HEK293 (cell line): Measurements from ENCODE around the gene WNT4.

Experiments used
- CTCF ChIA-PET: fragments of 350-600 bp; formaldehyde crosslinking; extraction: SDS; loops from one replicate; lab custom pipeline; 2021; ENCODE audit warnings: antibody characterized with exemption; lab: Yijun Ruan, JAX
- POLR2A ChIA-PET: fragments of 300-600 bp; formaldehyde crosslinking; extraction: SDS; loops from one replicate; lab custom pipeline; 2020; ENCODE audit warnings: antibody characterized with exemption, inconsistent platforms; lab: Yijun Ruan, JAX
- H3K27ac ChIP-seq: fragments of 200-500 bp; sonication (Bioruptor generic); 2 replicates; pipeline ENCODE4 v1.5.1; 2014; ENCODE audit warnings: low read depth, low read length, control low read depth, inconsistent platforms; ENCODE audit errors: extremely low read depth
- H3K36me3 ChIP-seq, 2 experiments: fragments of 200-500 bp in 1 of 2; sonication (Bioruptor generic) in 1 of 2; 1 replicate in 1 of 2; 2 replicates in 1 of 2; pipeline ENCODE4 v1.5.1; 2014 to 2017; ENCODE audit warnings: inconsistent platforms in 2 of 2, low read length in 2 of 2; ENCODE audit not compliant: control insufficient read depth in 2 of 2, insufficient read depth in 1 of 2
- H3K4me1 ChIP-seq: fragments of 200-500 bp; sonication (Bioruptor generic); 2 replicates; pipeline ENCODE4 v1.5.1; 2014; ENCODE audit warnings: mild to moderate bottlenecking, low read length, inconsistent platforms; ENCODE audit not compliant: control insufficient read depth, insufficient read depth
- H3K4me3 ChIP-seq: 2 replicates; pipeline ENCODE4 v1.5.1; 2011; ENCODE audit warnings: low read depth, mild to moderate bottlenecking, control low read depth, low read length, moderate library complexity
- H3K9me3 ChIP-seq: fragments of 200-500 bp; sonication (Bioruptor generic); 2 replicates; pipeline ENCODE4 v1.5.1; 2014; ENCODE audit warnings: low read depth, low read length, inconsistent platforms; ENCODE audit not compliant: control insufficient read depth, insufficient read depth
- EGR2 ChIP-seq: fragments of 450-650 bp; formaldehyde crosslinking; IDR thresholded peaks from 2 replicates; pipeline ENCODE4 v1.5.1; 2016; ENCODE audit warnings: low read depth, missing biosample characterization, missing genetic modification characterization
- GLI4 ChIP-seq: fragments of 450-650 bp; formaldehyde crosslinking; IDR thresholded peaks from 2 replicates; pipeline ENCODE4 v1.5.1; 2016; ENCODE audit warnings: missing biosample characterization, missing genetic modification characterization
- HOXC10 ChIP-seq: sonication (generic); formaldehyde crosslinking; IDR thresholded peaks from 2 replicates; pipeline ENCODE4 v1.8.1; 2023; ENCODE audit warnings: mild to moderate bottlenecking, missing genetic modification reagents
- IKZF3 ChIP-seq: fragments of 450-650 bp; IDR thresholded peaks from 2 replicates; pipeline ENCODE4 v1.5.0; 2018; ENCODE audit warnings: missing biosample characterization, mild to moderate bottlenecking, missing genetic modification characterization, moderate library complexity
- KLF16 ChIP-seq: fragments of 450-650 bp; formaldehyde crosslinking; IDR thresholded peaks from 2 replicates; pipeline ENCODE4 v1.5.1; 2017; ENCODE audit warnings: missing biosample characterization, missing genetic modification characterization
- KLF17 ChIP-seq: fragments of 450-650 bp; formaldehyde crosslinking; IDR thresholded peaks from 2 replicates; pipeline ENCODE4 v1.5.1; 2016; ENCODE audit warnings: missing biosample characterization, missing genetic modification characterization
- KLF8 ChIP-seq: fragments of 450-650 bp; formaldehyde crosslinking; IDR thresholded peaks from 2 replicates; pipeline ENCODE4 v1.5.1; 2016; ENCODE audit warnings: missing biosample characterization, missing genetic modification characterization
- PATZ1 ChIP-seq: fragments of 450-650 bp; formaldehyde crosslinking; IDR thresholded peaks from 2 replicates; pipeline ENCODE4 v1.5.1; 2016; ENCODE audit warnings: missing biosample characterization, missing genetic modification characterization
- SCRT2 ChIP-seq: fragments of 450-650 bp; formaldehyde crosslinking; IDR thresholded peaks from 2 replicates; pipeline ENCODE4 v1.5.1; 2016; ENCODE audit warnings: missing biosample characterization, missing genetic modification characterization
- WT1 ChIP-seq: fragments of 450-650 bp; formaldehyde crosslinking; IDR thresholded peaks from 2 replicates; pipeline ENCODE4 v1.5.1; 2016; ENCODE audit warnings: missing biosample characterization, missing genetic modification characterization
- ZFHX2 ChIP-seq: fragments of 450-650 bp; formaldehyde crosslinking; conservative IDR thresholded peaks from 2 replicates; pipeline ENCODE4 v1.5.1; 2016; ENCODE audit warnings: missing biosample characterization, missing genetic modification characterization
- ZFP41 ChIP-seq: fragments of 450-650 bp; formaldehyde crosslinking; IDR thresholded peaks from 2 replicates; pipeline ENCODE4 v1.5.1; 2016; ENCODE audit warnings: missing biosample characterization, missing genetic modification characterization, borderline replicate concordance
- ZNF169 ChIP-seq: fragments of 450-650 bp; formaldehyde crosslinking; IDR thresholded peaks from 2 replicates; pipeline ENCODE4 v1.5.1; 2016; ENCODE audit warnings: missing biosample characterization, missing genetic modification characterization
- ZNF174 ChIP-seq: fragments of 450-650 bp; formaldehyde crosslinking; IDR thresholded peaks from 2 replicates; pipeline ENCODE4 v1.5.0; 2017; ENCODE audit warnings: missing biosample characterization, mild to moderate bottlenecking, missing genetic modification characterization
- ZNF175 ChIP-seq: fragments of 450-650 bp; formaldehyde crosslinking; IDR thresholded peaks from 2 replicates; pipeline ENCODE4 v1.5.1; 2016; ENCODE audit warnings: missing biosample characterization, missing genetic modification characterization
- ZNF18 ChIP-seq: fragments of 450-650 bp; formaldehyde crosslinking; IDR thresholded peaks from 2 replicates; pipeline ENCODE4 v1.5.1; 2016; ENCODE audit warnings: missing biosample characterization, missing genetic modification characterization
- ZNF202 ChIP-seq: fragments of 450-650 bp; formaldehyde crosslinking; IDR thresholded peaks from 2 replicates; pipeline ENCODE4 v1.5.1; 2016; ENCODE audit warnings: missing biosample characterization, missing genetic modification characterization, borderline replicate concordance
- ZNF223 ChIP-seq: fragments of 450-650 bp; formaldehyde crosslinking; IDR thresholded peaks from 2 replicates; pipeline ENCODE4 v1.5.1; 2016; ENCODE audit warnings: missing biosample characterization, missing genetic modification characterization
- ZNF239 ChIP-seq: fragments of 450-650 bp; formaldehyde crosslinking; IDR thresholded peaks from 2 replicates; pipeline ENCODE4 v1.5.1; 2016; ENCODE audit warnings: missing biosample characterization, missing genetic modification characterization
- ZNF26 ChIP-seq: fragments of 450-650 bp; formaldehyde crosslinking; IDR thresholded peaks from 2 replicates; pipeline ENCODE4 v1.5.1; 2016; ENCODE audit warnings: missing biosample characterization, missing genetic modification characterization
- ZNF350 ChIP-seq: fragments of 450-650 bp; formaldehyde crosslinking; IDR thresholded peaks from 2 replicates; pipeline ENCODE4 v1.5.0; 2017; ENCODE audit warnings: missing biosample characterization, mild to moderate bottlenecking, missing genetic modification characterization
- ZNF37A ChIP-seq: fragments of 450-650 bp; IDR thresholded peaks from 2 replicates; pipeline ENCODE4 v1.5.1; 2018; ENCODE audit warnings: missing biosample characterization, missing genetic modification characterization
- ZNF391 ChIP-seq: fragments of 450-650 bp; formaldehyde crosslinking; IDR thresholded peaks from 2 replicates; pipeline ENCODE4 v1.5.1; 2016; ENCODE audit warnings: low read depth, missing biosample characterization, missing genetic modification characterization, borderline replicate concordance
- ZNF529 ChIP-seq: fragments of 450-650 bp; formaldehyde crosslinking; IDR thresholded peaks from 2 replicates; pipeline ENCODE4 v1.5.1; 2017; ENCODE audit warnings: missing genetic modification characterization, missing biosample characterization; ENCODE audit not compliant: insufficient replicate concordance
- ZNF585B ChIP-seq: fragments of 450-650 bp; formaldehyde crosslinking; IDR thresholded peaks from 2 replicates; pipeline ENCODE4 v1.5.1; 2016; ENCODE audit warnings: missing biosample characterization, missing genetic modification characterization
- ZNF623 ChIP-seq: fragments of 450-650 bp; formaldehyde crosslinking; IDR thresholded peaks from 2 replicates; pipeline ENCODE4 v1.5.1; 2016; ENCODE audit warnings: missing biosample characterization, missing genetic modification characterization
- ZNF654 ChIP-seq: fragments of 450-650 bp; formaldehyde crosslinking; IDR thresholded peaks from 2 replicates; pipeline ENCODE4 v1.5.1; 2016; ENCODE audit warnings: low read depth, missing biosample characterization, missing genetic modification characterization
- ZNF670 ChIP-seq: fragments of 450-650 bp; formaldehyde crosslinking; IDR thresholded peaks from 2 replicates; pipeline ENCODE4 v1.5.1; 2016; ENCODE audit warnings: missing biosample characterization, missing genetic modification characterization, low read depth
- ZNF777 ChIP-seq: fragments of 450-650 bp; formaldehyde crosslinking; IDR thresholded peaks from 2 replicates; pipeline ENCODE4 v1.5.1; 2017; ENCODE audit warnings: missing biosample characterization, missing genetic modification characterization, borderline replicate concordance
- ZNF791 ChIP-seq: fragments of 450-650 bp; formaldehyde crosslinking; IDR thresholded peaks from 2 replicates; pipeline ENCODE4 v1.5.1; 2016; ENCODE audit warnings: missing biosample characterization, missing genetic modification characterization
- ZNF792 ChIP-seq: fragments of 450-650 bp; formaldehyde crosslinking; IDR thresholded peaks from 2 replicates; pipeline ENCODE4 v1.5.1; 2016; ENCODE audit warnings: missing biosample characterization, missing genetic modification characterization
- TF ChIP-seq, protein P1 (sequence below): fragments of 450-650 bp; formaldehyde crosslinking; IDR thresholded peaks from 2 replicates; pipeline ENCODE4 v1.5.1; 2017; ENCODE audit warnings: missing biosample characterization, missing genetic modification characterization

WNT4 gene

GRCh38 chr1:22142315-22143064 lies 407 bp downstream of the WNT4 start:
- Histone ChIP-seq H3K4me1 (no peaks in the 10 kb centered on the region; the same call in 1 of the 2 replicates), H3K4me3 (peak overlapping the region; percentile 40), H3K9me3 (no peaks in the 10 kb centered on the region), H3K36me3 (no peaks in the 10 kb centered on the region), H3K27ac (peak overlapping the region; percentile 17; the same call in 1 of the 2 replicates)
- ChIA-PET POLR2A (interaction anchor here (1.5 kb wide), 1 partner anchor 90 kb away, joined by 4 read pairs; the partner anchor contains the start of gene CDC42), CTCF (interaction anchor here (0.6 to 2.6 kb wide), 4 partner anchors 11 to 871 kb away, joined by 3 to 14 read pairs (median 4); no protein-coding TSS in a partner anchor)
- TF ChIP-seq ZNF175 (tag by site-specific recombination) (no peak), ZNF623 (tag by site-specific recombination) (no peak), ZFP41 (tag by site-specific recombination) (no peak), ZFHX2 (tag by site-specific recombination) (no peak), SCRT2 (tag by site-specific recombination) (peak; percentile 57; the same call in 1 of the 2 replicates), IKZF3 (tag by site-specific recombination) (no peak), ZNF26 (tag by site-specific recombination) (no peak), ZNF239 (tag by site-specific recombination) (no peak), ZNF791 (tag by site-specific recombination) (no peak), ZNF18 (tag by site-specific recombination) (no peak), KLF16 (tag by site-specific recombination) (no peak), ZNF37A (no peak), ZNF670 (tag by site-specific recombination) (no peak), ZNF585B (tag by site-specific recombination) (no peak), GLI4 (tag by site-specific recombination) (no peak), ZNF350 (no peak), ZNF223 (tag by site-specific recombination) (no peak), WT1 (tag by site-specific recombination) (no peak), ZNF391 (tag by site-specific recombination) (no peak), ZNF169 (tag by site-specific recombination) (no peak), ZNF174 (tag by site-specific recombination) (no peak), ZNF202 (tag by site-specific recombination) (no peak), HOXC10 (CRISPR knock-in tag) (no peak), ZNF777 (tag by site-specific recombination) (no peak), PATZ1 (tag by site-specific recombination) (0 out of 2 replicates have a peak, but pooled peaks have one; percentile 61), KLF8 (tag by site-specific recombination) (0 out of 2 replicates have a peak, but pooled peaks have one; percentile 59), ZNF792 (tag by site-specific recombination) (no peak), EGR2 (tag by site-specific recombination) (no peak), ZNF654 (tag by site-specific recombination) (no peak), KLF17 (tag by site-specific recombination) (no peak), ZNF529 (no peak)
- TF ChIP-seq, protein P1, sequence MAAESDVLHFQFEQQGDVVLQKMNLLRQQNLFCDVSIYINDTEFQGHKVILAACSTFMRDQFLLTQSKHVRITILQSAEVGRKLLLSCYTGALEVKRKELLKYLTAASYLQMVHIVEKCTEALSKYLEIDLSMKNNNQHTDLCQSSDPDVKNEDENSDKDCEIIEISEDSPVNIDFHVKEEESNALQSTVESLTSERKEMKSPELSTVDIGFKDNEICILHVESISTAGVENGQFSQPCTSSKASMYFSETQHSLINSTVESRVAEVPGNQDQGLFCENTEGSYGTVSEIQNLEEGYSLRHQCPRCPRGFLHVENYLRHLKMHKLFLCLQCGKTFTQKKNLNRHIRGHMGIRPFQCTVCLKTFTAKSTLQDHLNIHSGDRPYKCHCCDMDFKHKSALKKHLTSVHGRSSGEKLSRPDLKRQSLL (tag by site-specific recombination), result no peak
